Upper lobe of right lung (tissue), 1 donor: ENCODE results near the gene TSPAN15. TPM values are rescaled to one million over a fixed set of nuclear protein-coding genes. Genes with fewer than 3 reads are reported as not detected.
A peak's percentile ranks its signal among the peaks of the same experiment; 100 is the strongest.

Experiments used
- ATAC-seq: fragments of 200-7000 bp; cut with Tn5 transposase; one replicate; pipeline ENCODE4 v1.9.1; 2020; ENCODE audit warnings: mild to moderate bottlenecking, moderate library complexity
- DNase-seq: peaks from one replicate; pipeline ENCODE4 v3.0.0-alpha.2; 2020
- H3K27ac ChIP-seq: fragments of 200-600 bp; one replicate; pipeline ENCODE4 v1.8.0; 2022
- H3K27me3 ChIP-seq: fragments of 200-600 bp; one replicate; pipeline ENCODE4 v1.8.0; 2022; ENCODE audit warnings: mild to moderate bottlenecking
- H3K36me3 ChIP-seq: fragments of 200-600 bp; one replicate; pipeline ENCODE4 v1.8.0; 2022
- H3K4me1 ChIP-seq: fragments of 200-600 bp; one replicate; pipeline ENCODE4 v1.8.0; 2022
- H3K4me3 ChIP-seq: fragments of 200-600 bp; one replicate; pipeline ENCODE4 v1.8.0; 2022; ENCODE audit warnings: mild to moderate bottlenecking
- H3K9me3 ChIP-seq: fragments of 200-600 bp; one replicate; pipeline ENCODE4 v1.8.0; 2022
- CTCF ChIP-seq: fragments of 200-600 bp; IDR thresholded peaks from one replicate; pipeline ENCODE4 v1.8.0; 2022; ENCODE audit warnings: antibody characterized with exemption
- intact Hi-C: fragments of 100-400 bp; cut with DNase I; formaldehyde crosslinking; loops from one replicate; pipeline ENCODE4 v1.11.0; 2022
- total RNA-seq: library from RNA; stranded (reverse); fragmentation: NEBNext Ultra II Directional; extraction: Animal tissue kit (Norgen Biotek cat#: 25700); gene quantifications from one replicate; pipeline ENCODE4 v1.2.1, GENCODE V29; 2021
- donor health status: DM: no; HTN: yes; CAD: no; lungs with severe emphysema.

The TSPAN15 gene
- total RNA-seq, 1 donor from 2014 or later = 47.3 TPM

DNA sequence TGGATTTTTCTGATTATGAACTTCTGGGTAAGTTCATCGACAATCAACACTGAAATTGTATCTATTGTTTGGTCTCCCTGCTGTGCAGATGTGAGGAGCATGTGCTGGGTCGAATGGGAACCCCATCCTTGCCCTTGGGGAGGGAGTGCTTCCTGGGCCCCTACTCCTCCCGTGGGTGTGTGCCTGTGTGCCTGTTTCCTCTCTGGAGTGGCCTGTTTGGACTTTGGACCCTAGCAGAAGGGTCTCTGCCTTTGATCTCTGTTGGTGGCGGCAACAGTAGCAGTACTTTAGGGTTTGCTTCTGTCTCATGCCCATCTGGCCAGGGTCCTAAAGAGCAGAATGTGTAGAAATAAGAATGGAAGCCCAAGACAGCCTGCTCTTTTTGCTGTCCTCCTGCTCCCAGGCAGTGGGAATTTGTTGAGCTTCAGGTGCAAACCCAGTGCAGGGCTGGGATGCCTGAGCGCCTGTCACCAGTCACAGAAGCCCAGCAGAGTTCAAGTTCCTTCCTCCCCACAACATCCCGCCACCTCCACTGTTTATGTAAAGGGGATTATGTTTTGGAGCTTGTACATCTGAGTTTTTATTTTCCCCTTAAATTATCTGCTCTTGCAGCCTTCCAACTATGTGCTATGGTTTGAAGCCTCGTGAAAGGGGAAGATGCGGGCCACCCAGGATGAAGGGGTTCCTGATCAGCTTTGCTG lies 33.1 kb upstream of the TSPAN15 start:
- Histone ChIP-seq H3K4me3 (no peak overlapping the region), H3K27ac (no peak overlapping the region), H3K36me3 (no peaks in the 10 kb centered on the region), H3K27me3 (no peaks in the 10 kb centered on the region), H3K4me1 (no peaks in the 10 kb centered on the region), H3K9me3 (no peaks in the 10 kb centered on the region)
- no peak for TF ChIP-seq CTCF
- DNase-seq = no peak
- intact Hi-C loops = no loop called here
- no peak for ATAC-seq

GRCh38 chr10:69419096-69419743 lies 32.0 kb upstream of the TSPAN15 start:
- DNase-seq (no peak), ATAC-seq (no peak)
- H3K27ac ChIP-seq = no peak overlapping the region
- H3K9me3 ChIP-seq = no peaks in the 10 kb centered on the region
- TF ChIP-seq CTCF = no peak
- H3K4me1 ChIP-seq = no peaks in the 10 kb centered on the region
- intact Hi-C loops = no loop called here
- H3K4me3 ChIP-seq = no peak overlapping the region
- no peaks in the 10 kb centered on the region for H3K36me3 ChIP-seq
- no peaks in the 10 kb centered on the region for H3K27me3 ChIP-seq

DNA sequence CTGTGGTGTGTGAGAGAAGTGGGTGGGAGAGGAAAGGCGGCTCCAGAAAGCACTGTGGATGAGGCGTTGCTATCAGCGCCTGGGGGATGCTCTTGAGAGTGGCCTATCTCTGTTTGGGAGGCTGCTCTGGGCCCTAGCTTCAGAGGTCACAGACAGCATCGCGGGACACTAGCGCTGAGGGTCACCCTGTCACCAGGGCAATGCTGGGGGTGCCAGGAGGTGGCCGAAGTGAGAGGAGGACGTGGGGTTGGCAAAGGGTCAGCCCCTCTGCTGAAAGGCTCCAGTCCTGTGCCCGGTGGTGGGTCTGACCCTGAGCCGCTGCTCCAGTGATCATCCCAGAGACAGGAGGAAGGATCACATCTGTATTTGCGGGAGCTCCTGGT lies 31.5 kb upstream of the TSPAN15 start:
- H3K9me3 ChIP-seq = no peaks in the 10 kb centered on the region
- H3K36me3 ChIP-seq = no peaks in the 10 kb centered on the region
- no peak for ATAC-seq
- intact Hi-C loops = loop anchor here (10.0 kb wide), 1 partner anchor 215 kb away; the partner anchor contains the start of gene FAM241B
- no peak for DNase-seq
- no peaks in the 10 kb centered on the region for H3K27me3 ChIP-seq
- no peak overlapping the region for H3K4me3 ChIP-seq
- H3K27ac ChIP-seq = no peak overlapping the region
- no peaks in the 10 kb centered on the region for H3K4me1 ChIP-seq
- TF ChIP-seq CTCF = no peak

DNA sequence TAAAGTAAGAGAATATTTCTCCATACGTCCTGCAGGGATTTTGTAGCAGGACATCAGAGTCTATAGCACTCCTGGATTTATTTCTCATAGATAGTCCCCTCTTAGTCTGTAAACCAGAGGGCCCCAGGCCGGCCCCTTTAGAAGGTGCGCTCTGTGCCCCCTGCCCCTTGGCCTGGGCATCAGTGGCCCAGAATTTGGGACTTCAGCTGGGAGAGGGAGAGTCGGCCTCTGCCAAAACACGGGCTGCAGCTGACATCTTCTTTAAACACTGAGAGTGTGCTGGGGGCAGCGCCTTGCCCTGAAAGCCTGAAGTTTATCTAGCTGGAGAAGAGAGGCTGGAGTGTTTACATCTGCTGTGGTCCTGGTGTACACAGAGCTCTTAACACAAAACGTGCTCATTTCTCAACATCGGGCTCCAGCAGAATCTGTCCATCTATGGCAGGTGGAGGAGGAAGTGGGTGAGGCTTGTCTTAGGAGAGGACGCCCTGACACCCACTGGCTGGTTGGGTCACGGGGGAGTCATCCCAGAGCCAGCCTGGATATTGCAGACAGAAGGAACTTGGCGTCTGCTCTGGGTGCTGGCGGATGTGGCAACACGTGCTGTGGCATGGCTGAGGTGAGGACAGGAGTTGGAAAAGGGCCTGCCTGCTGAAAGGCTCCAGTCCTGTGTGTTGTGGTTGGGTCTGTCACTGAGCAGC lies 29.5 kb upstream of the TSPAN15 start:
- no peak overlapping the region for H3K4me3 ChIP-seq
- peaks cover 11% of the 10 kb centered on the region for H3K4me1 ChIP-seq
- no peak for TF ChIP-seq CTCF
- no peaks in the 10 kb centered on the region for H3K9me3 ChIP-seq
- intact Hi-C loops = loop anchor here (10.0 kb wide), 1 partner anchor 213 kb away; the partner anchor contains the start of gene FAM241B
- peak overlapping the region; percentile 9 for H3K27ac ChIP-seq
- ATAC-seq (peak; percentile 93), DNase-seq (peak; percentile 91)
- no peaks in the 10 kb centered on the region for H3K27me3 ChIP-seq
- H3K36me3 ChIP-seq = no peaks in the 10 kb centered on the region

GRCh38 chr10:69422676-69423075 lies 28.6 kb upstream of the TSPAN15 start:
- Histone ChIP-seq H3K27me3 (no peaks in the 10 kb centered on the region), H3K36me3 (no peaks in the 10 kb centered on the region), H3K4me1 (peaks cover 11% of the 10 kb centered on the region), H3K4me3 (no peak overlapping the region), H3K27ac (no peak overlapping the region), H3K9me3 (no peaks in the 10 kb centered on the region)
- TF ChIP-seq CTCF = no peak
- DNase-seq (peak; percentile 10), ATAC-seq (no peak)
- intact Hi-C loops = loop anchor here (10.0 kb wide), 1 partner anchor 212 kb away; the partner anchor contains the start of gene FAM241B
